Caco-2 (cell line): Measurements from ENCODE around the gene CRTAP. TPM values are rescaled to one million over a fixed set of nuclear protein-coding genes. Genes with fewer than 3 reads are reported as not detected.

Experiments
- BruUV-seq: library from RNA; stranded (reverse); fragments of 400-500 nt; replicated peaks from 2 replicates; lab custom pipeline; 2021; lab: Mats Ljungman, UMichigan
- CTCF ChIA-PET: fragments of 300-600 bp; sonication (Branson Sonifier 250); formaldehyde crosslinking; loops from one replicate; lab custom pipeline; 2022; ENCODE audit warnings: antibody characterized with exemption; lab: Charles Lee
- POLR2A ChIA-PET: fragments of 300-600 bp; sonication (Branson Sonifier 250); formaldehyde crosslinking; loops from one replicate; lab custom pipeline; 2022; ENCODE audit warnings: antibody characterized with exemption; lab: Charles Lee
- DNase-seq, 2 experiments: peaks; one replicate each; pipeline versions ENCODE4 v3.0.0 to v3.0.0-alpha.2; 2020 to 2022
- H3K27me3 ChIP-seq: replicated peaks from 2 replicates; pipeline ENCODE4 v1.6.0; 2011; ENCODE audit warnings: low read length; ENCODE audit not compliant: control insufficient read depth, insufficient read depth
- H3K36me3 ChIP-seq: 2 replicates; pipeline ENCODE4 v1.5.1; 2011; ENCODE audit warnings: low read length; ENCODE audit not compliant: control insufficient read depth, insufficient read depth
- H3K4me1 ChIP-seq: fragments of 250-450 bp; sonication (Bioruptor Pico); 2 replicates; pipeline ENCODE4 v1.5.1; 2020; ENCODE audit warnings: mild to moderate bottlenecking
- H3K4me3 ChIP-seq: 2 replicates; pipeline ENCODE4 v1.5.1; 2011; ENCODE audit warnings: low read depth, mild to moderate bottlenecking, control low read depth, low read length
- H3K9me3 ChIP-seq: fragments of 250-450 bp; sonication (Bioruptor Pico); 2 replicates; pipeline ENCODE4 v1.5.1; 2020; ENCODE audit warnings: mild to moderate bottlenecking, moderate library complexity
- H3K27ac Mint-ChIP-seq: one replicate; pipeline ENCODE4 v1.8.0; 2022; ENCODE audit warnings: mixed read lengths; ENCODE audit not compliant: unreplicated experiment
- H3K27me3 Mint-ChIP-seq: one replicate; pipeline ENCODE4 v1.8.0; 2022; ENCODE audit warnings: mixed read lengths; ENCODE audit not compliant: insufficient read depth, unreplicated experiment
- H3K36me3 Mint-ChIP-seq: one replicate; pipeline ENCODE4 v1.8.0; 2022; ENCODE audit warnings: mild to moderate bottlenecking, mixed read lengths; ENCODE audit not compliant: insufficient read depth, unreplicated experiment
- H3K4me1 Mint-ChIP-seq: one replicate; pipeline ENCODE4 v1.8.0; 2022; ENCODE audit warnings: low read depth, mixed read lengths; ENCODE audit not compliant: unreplicated experiment
- H3K4me3 Mint-ChIP-seq: one replicate; pipeline ENCODE4 v1.8.0; 2022; ENCODE audit warnings: mild to moderate bottlenecking, moderate library complexity, mixed read lengths; ENCODE audit not compliant: unreplicated experiment
- H3K9me3 Mint-ChIP-seq: one replicate; pipeline ENCODE4 v1.8.0; 2022; ENCODE audit warnings: mixed read lengths; ENCODE audit not compliant: unreplicated experiment
- intact Hi-C: fragments of 100-400 bp; cut with micrococcal nuclease; formaldehyde crosslinking; loops from one replicate; pipeline ENCODE4 v1.10.0; 2022; ENCODE audit not compliant: unreplicated experiment
- total RNA-seq: library from RNA; stranded (reverse); gene quantifications from 2 replicates; pipeline ENCODE4 v1.2.3, GENCODE V29; 2022
- TF ChIP-seq, protein P1 (sequence below), 2 experiments: fragments of 200-600 bp in 1 of 2; IDR thresholded peaks; 1 replicate in 1 of 2; 2 replicates in 1 of 2; pipeline versions ENCODE4 v1.5.1 to v1.8.0; 2011 to 2022; ENCODE audit warnings: antibody characterized with exemption in 1 of 2, control low read depth in 1 of 2, inconsistent platforms in 1 of 2, low read depth in 1 of 2, low read length in 1 of 2, mild to moderate bottlenecking in 1 of 2, moderate library complexity in 1 of 2; ENCODE audit not compliant: insufficient read depth in 1 of 2, severe bottlenecking in 1 of 2, unreplicated experiment in 1 of 2

The CRTAP gene
- total RNA-seq, 1 experiment from 2014 or later: 144 TPM

GRCh38 chr3:33092496-33093254, 21.1 kb upstream of the CRTAP start:
- Mint-ChIP-seq H3K27ac (no peak overlapping the region), H3K27me3 (no peaks in the 10 kb centered on the region), H3K36me3 (peaks cover 81% of the 10 kb centered on the region), H3K4me3 (no peak overlapping the region), H3K4me1 (peaks cover 17% of the 10 kb centered on the region), H3K9me3 (no peaks in the 10 kb centered on the region)
- POLR2A ChIA-PET: no interaction called here
- H3K9me3 ChIP-seq: no peaks in the 10 kb centered on the region
- no TSS peak for BruUV-seq
- no peak for DNase-seq
- CTCF ChIA-PET: no interaction called here
- H3K27me3 ChIP-seq: no peaks in the 10 kb centered on the region
- peaks cover 6% of the 10 kb centered on the region for H3K36me3 ChIP-seq
- peaks cover 6% of the 10 kb centered on the region; the same call in 1 of the 2 replicates for H3K4me1 ChIP-seq
- TF ChIP-seq, protein P1, sequence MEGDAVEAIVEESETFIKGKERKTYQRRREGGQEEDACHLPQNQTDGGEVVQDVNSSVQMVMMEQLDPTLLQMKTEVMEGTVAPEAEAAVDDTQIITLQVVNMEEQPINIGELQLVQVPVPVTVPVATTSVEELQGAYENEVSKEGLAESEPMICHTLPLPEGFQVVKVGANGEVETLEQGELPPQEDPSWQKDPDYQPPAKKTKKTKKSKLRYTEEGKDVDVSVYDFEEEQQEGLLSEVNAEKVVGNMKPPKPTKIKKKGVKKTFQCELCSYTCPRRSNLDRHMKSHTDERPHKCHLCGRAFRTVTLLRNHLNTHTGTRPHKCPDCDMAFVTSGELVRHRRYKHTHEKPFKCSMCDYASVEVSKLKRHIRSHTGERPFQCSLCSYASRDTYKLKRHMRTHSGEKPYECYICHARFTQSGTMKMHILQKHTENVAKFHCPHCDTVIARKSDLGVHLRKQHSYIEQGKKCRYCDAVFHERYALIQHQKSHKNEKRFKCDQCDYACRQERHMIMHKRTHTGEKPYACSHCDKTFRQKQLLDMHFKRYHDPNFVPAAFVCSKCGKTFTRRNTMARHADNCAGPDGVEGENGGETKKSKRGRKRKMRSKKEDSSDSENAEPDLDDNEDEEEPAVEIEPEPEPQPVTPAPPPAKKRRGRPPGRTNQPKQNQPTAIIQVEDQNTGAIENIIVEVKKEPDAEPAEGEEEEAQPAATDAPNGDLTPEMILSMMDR (IDR thresholded peaks at IDR 0.05; ENCODE audit: insufficient read depth in 1 of 2, low read depth in 1 of 2, low read length in 1 of 2, severe bottlenecking in 1 of 2, unreplicated experiment in 1 of 2): no peak
- H3K4me3 ChIP-seq: no peak overlapping the region
- intact Hi-C loops: no loop called here

DNA sequence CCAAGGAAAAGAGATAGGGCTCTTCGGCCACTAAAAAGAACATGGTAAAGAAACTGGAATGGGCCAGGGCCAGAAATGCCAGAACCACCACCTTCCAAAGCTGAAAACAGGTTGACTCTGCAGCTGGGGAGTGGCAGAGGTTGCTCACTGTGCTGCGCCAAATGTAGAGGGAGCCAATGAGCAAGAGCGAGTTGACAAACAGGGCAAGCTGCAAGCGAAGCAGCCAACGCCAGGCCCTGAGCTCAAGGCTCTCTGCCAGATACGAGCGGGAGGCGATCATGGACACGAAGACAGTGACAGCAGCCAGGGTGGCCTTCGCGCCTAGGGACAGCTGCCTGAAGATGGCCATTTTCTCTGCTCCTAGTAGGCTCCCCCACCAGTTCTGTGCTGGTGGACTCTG, 20.0 kb upstream of the CRTAP start:
- peaks cover 17% of the 10 kb centered on the region for H3K4me1 ChIP-seq
- ChIA-PET POLR2A (no interaction called here), CTCF (no interaction called here)
- Mint-ChIP-seq H3K27ac (no peak overlapping the region), H3K4me3 (no peak overlapping the region), H3K9me3 (no peaks in the 10 kb centered on the region), H3K4me1 (peaks cover 19% of the 10 kb centered on the region), H3K27me3 (no peaks in the 10 kb centered on the region), H3K36me3 (peaks cover 69% of the 10 kb centered on the region)
- peaks cover 6% of the 10 kb centered on the region for H3K36me3 ChIP-seq
- no peaks in the 10 kb centered on the region for H3K9me3 ChIP-seq
- intact Hi-C loops: no loop called here
- TF ChIP-seq, protein P1 (IDR thresholded peaks at IDR 0.05; ENCODE audit: insufficient read depth in 1 of 2, low read depth in 1 of 2, low read length in 1 of 2, severe bottlenecking in 1 of 2, unreplicated experiment in 1 of 2): no peak
- no peaks in the 10 kb centered on the region for H3K27me3 ChIP-seq
- no peak for DNase-seq
- BruUV-seq: no TSS peak
- H3K4me3 ChIP-seq: no peak overlapping the region

GRCh38 chr3:33095436-33095835, 18.4 kb upstream of the CRTAP start:
- peaks cover 23% of the 10 kb centered on the region for H3K4me1 Mint-ChIP-seq
- no peak overlapping the region for H3K27ac Mint-ChIP-seq
- no peaks in the 10 kb centered on the region for H3K27me3 Mint-ChIP-seq
- H3K27me3 ChIP-seq: no peaks in the 10 kb centered on the region
- peak overlapping the region; percentile 95 for H3K4me3 Mint-ChIP-seq
- no peak for DNase-seq
- no peaks in the 10 kb centered on the region for H3K9me3 Mint-ChIP-seq
- ChIA-PET POLR2A (no interaction called here), CTCF (interaction anchor here (0.8 to 0.9 kb wide), 3 partner anchors 21 to 277 kb away, joined by 3 to 7 read pairs (median 3); no protein-coding TSS in a partner anchor)
- no TSS peak for BruUV-seq
- peaks cover 6% of the 10 kb centered on the region for H3K36me3 ChIP-seq
- intact Hi-C loops: no loop called here
- H3K4me1 ChIP-seq: peaks cover 17% of the 10 kb centered on the region
- peak overlapping the region; percentile 98 for H3K4me3 ChIP-seq
- peaks cover 57% of the 10 kb centered on the region for H3K36me3 Mint-ChIP-seq
- no peaks in the 10 kb centered on the region for H3K9me3 ChIP-seq
- TF ChIP-seq, protein P1 (IDR thresholded peaks at IDR 0.05; ENCODE audit: insufficient read depth in 1 of 2, low read depth in 1 of 2, low read length in 1 of 2, severe bottlenecking in 1 of 2, unreplicated experiment in 1 of 2): no peak
